WTC11 (cell line): ENCODE measurements around the gene ELP4.

Experiments used
- CTCF ChIP-seq: fragments of 200-600 bp; IDR thresholded peaks from 2 replicates; pipeline ENCODE4 v1.8.0; 2022; ENCODE audit warnings: antibody characterized with exemption
- FOXP1 ChIP-seq: sonication (generic); formaldehyde crosslinking; IDR thresholded peaks from 2 replicates; pipeline ENCODE4 v1.8.0; 2022; ENCODE audit warnings: missing genetic modification reagents, mild to moderate bottlenecking, moderate library complexity, borderline replicate concordance
- IRF1 ChIP-seq: sonication (generic); formaldehyde crosslinking; IDR thresholded peaks from 2 replicates; pipeline ENCODE4 v1.8.0; 2023; ENCODE audit warnings: missing genetic modification reagents
- SMAD3 ChIP-seq: sonication (generic); formaldehyde crosslinking; IDR thresholded peaks from 2 replicates; pipeline ENCODE4 v1.8.0; 2022; ENCODE audit warnings: missing genetic modification reagents, mild to moderate bottlenecking, borderline replicate concordance
- USF2 ChIP-seq: sonication (generic); formaldehyde crosslinking; IDR thresholded peaks from 2 replicates; pipeline ENCODE4 v1.8.1; 2023; ENCODE audit warnings: mild to moderate bottlenecking, missing genetic modification reagents, moderate library complexity

- TF ChIP-seq CTCF (no peak), SMAD3 (CRISPR knock-in tag) (no peak), USF2 (CRISPR knock-in tag) (no peak), FOXP1 (no peak), IRF1 (CRISPR knock-in tag) (no peak)
Observed at GRCh38 chr11:31818874-31819331, 309.3 kb downstream of the ELP4 start.
